Small intestine (tissue), 7 donors: Measurements from ENCODE around the gene PLCB4. TPM values are rescaled to one million over a fixed set of nuclear protein-coding genes. Genes with fewer than 3 reads are reported as not detected.
A peak's percentile ranks its signal among the peaks of the same experiment; 100 is the strongest.

Experiments used
- DNase-seq, 2 donors: peaks; one replicate each; pipeline versions ENCODE4 v3.0.0 to v3.0.0-alpha.2; 2013
- FAIRE-seq: peaks from 2 replicates; lab custom pipeline; 2012; peaks lifted over from hg19 to GRCh38; lab: Jason Lieb, UNC
- H3K27ac ChIP-seq, 3 donors: one replicate each; pipeline ENCODE4 v1.5.1; 2013; ENCODE audit warnings: low read length in 2 of 3, mild to moderate bottlenecking in 2 of 3, control low read depth in 1 of 3, inconsistent platforms in 1 of 3, low read depth in 1 of 3, moderate library complexity in 1 of 3
- H3K27me3 ChIP-seq, 3 donors: one replicate each; pipeline ENCODE4 v1.6.1; 2013; ENCODE audit warnings: low read length in 3 of 3, inconsistent platforms in 1 of 3; ENCODE audit not compliant: control insufficient read depth in 3 of 3, insufficient read depth in 3 of 3
- H3K36me3 ChIP-seq, 3 donors: one replicate each; pipeline ENCODE4 v1.6.1; 2013; ENCODE audit warnings: low read length in 3 of 3, inconsistent platforms in 1 of 3, low read depth in 1 of 3, mild to moderate bottlenecking in 1 of 3, moderate library complexity in 1 of 3; ENCODE audit not compliant: control insufficient read depth in 3 of 3, insufficient read depth in 2 of 3
- H3K4me1 ChIP-seq, 3 donors: one replicate each; pipeline ENCODE4 v1.6.1; 2013; ENCODE audit warnings: low read length in 2 of 3, inconsistent platforms in 1 of 3, low read depth in 1 of 3, mild to moderate bottlenecking in 1 of 3, moderate library complexity in 1 of 3; ENCODE audit not compliant: control insufficient read depth in 3 of 3, insufficient read depth in 2 of 3
- H3K4me3 ChIP-seq, 3 donors: one replicate each; pipeline ENCODE4 v1.5.1; 2013; ENCODE audit warnings: low read length in 3 of 3, control low read depth in 1 of 3, inconsistent platforms in 1 of 3, low read depth in 1 of 3, mild to moderate bottlenecking in 1 of 3, moderate library complexity in 1 of 3
- H3K9me3 ChIP-seq, 2 donors: one replicate each; pipeline ENCODE4 v1.6.1; 2013; ENCODE audit warnings: low read depth in 1 of 2, low read length in 1 of 2; ENCODE audit not compliant: control insufficient read depth in 2 of 2, insufficient read depth in 1 of 2
- WGBS, 3 donors: extraction: QIAGEN DNeasy Blood & Tissue Kit; methylation state at CpG; one replicate each; pipeline ENCODE4 v1.1.7; 2013; 5-methylcytosine and 5-hydroxymethylcytosine counted together
- polyA plus RNA-seq, 4 donors: library from polyadenylated mRNA; stranded (reverse) in 3 of 4; unstranded in 1 of 4; fragments of 200-250 nt in 3 of 4; fragments of 120-200 nt in 1 of 4; gene quantifications; one replicate each; pipeline versions ENCODE4 v1.2.1 to v1.2.3, GENCODE V29; 2013
- donor health status: healthy with polysubstance abuse.
- donor health status: control.
- donor health status: control.
- donor health status: Bipolar disorder and iron deficiency.
- donor health status: healthy.

The PLCB4 gene
- polyA plus RNA-seq, 4 donors = under 0.01 to 14.4 (median 3.4) TPM

GRCh38 chr20:9390441-9390840, 321.6 kb downstream of the PLCB4 start:
- Histone ChIP-seq H3K27me3 (no peaks in the 10 kb centered on the region), H3K36me3 (peaks cover 0 to 2% (median 0%) of the 10 kb centered on the region in 3 donors), H3K4me1 (peaks cover 2 to 37% (median 7%) of the 10 kb centered on the region in 3 donors), H3K4me3 (no peak overlapping the region), H3K27ac (no peak overlapping the region), H3K9me3 (peaks cover 0 to 4% of the 10 kb centered on the region in 2 donors)
- FAIRE-seq (no peak), DNase-seq (no peak)
- WGBS, 3 donors = 62 to 68% (median 66%) methylated on average over 3 of the region's 3 CpGs

- 20 to 42% (median 38%) methylated on average over 4 of the region's 4 CpGs for WGBS, 3 donors
- Histone ChIP-seq H3K4me1 (peaks cover 2 to 35% (median 3%) of the 10 kb centered on the region in 3 donors), H3K27ac (no peak overlapping the region), H3K4me3 (no peak overlapping the region), H3K36me3 (no peaks in the 10 kb centered on the region), H3K9me3 (no peaks in the 10 kb centered on the region), H3K27me3 (no peaks in the 10 kb centered on the region)
- FAIRE-seq = no peak
- peak; percentile 59 to 71 for DNase-seq
These were observed 324.3 kb downstream of the PLCB4 start for GRCh38 chr20:9392892-9393857.

GRCh38 chr20:9395971-9396370, 327.1 kb downstream of the PLCB4 start:
- Histone ChIP-seq H3K4me1 (peaks cover 0 to 12% (median 3%) of the 10 kb centered on the region in 3 donors), H3K4me3 (no peak overlapping the region), H3K9me3 (no peaks in the 10 kb centered on the region), H3K27me3 (no peaks in the 10 kb centered on the region), H3K36me3 (no peaks in the 10 kb centered on the region), H3K27ac (no peak overlapping the region)
- no peak for DNase-seq
- WGBS, 3 donors = 59 to 91% (median 81%) methylated on average over 1 of the region's 1 CpG
- no peak for FAIRE-seq

- 75 to 85% (median 84%) methylated on average over 8 of the region's 8 CpGs for WGBS, 3 donors
- no peak for FAIRE-seq
- H3K27me3 ChIP-seq = no peaks in the 10 kb centered on the region
These were observed 329.0 kb downstream of the PLCB4 start for GRCh38 chr20:9397928-9398327.

GRCh38 chr20:9398882-9399281, 330.0 kb downstream of the PLCB4 start:
- Histone ChIP-seq H3K9me3 (no peaks in the 10 kb centered on the region), H3K27ac (no peak overlapping the region), H3K36me3 (peaks cover 0 to 7% (median 0%) of the 10 kb centered on the region in 3 donors), H3K27me3 (no peaks in the 10 kb centered on the region), H3K4me1 (no peaks in the 10 kb centered on the region), H3K4me3 (no peak overlapping the region)
- DNase-seq (no peak), FAIRE-seq (no peak)
- 74 to 85% (median 83%) methylated on average over 4 of the region's 4 CpGs for WGBS, 3 donors

More at GRCh38 chr20:9397928-9398327, 329.0 kb downstream of the PLCB4 start:
- H3K36me3 ChIP-seq = peaks cover 0 to 7% (median 0%) of the 10 kb centered on the region in 3 donors
- no peaks in the 10 kb centered on the region for H3K9me3 ChIP-seq
- DNase-seq = no peak
- H3K4me3 ChIP-seq = no peak overlapping the region
- H3K27ac ChIP-seq = no peak overlapping the region
- peaks cover 0 to 3% (median 0%) of the 10 kb centered on the region in 3 donors for H3K4me1 ChIP-seq

- peaks cover 0 to 7% (median 0%) of the 10 kb centered on the region in 3 donors for H3K36me3 ChIP-seq
- 71 to 85% (median 83%) methylated on average over 1 of the region's 1 CpG for whole genome bisulfite sequencing, 3 donors
- no peak overlapping the region for H3K27ac ChIP-seq
- H3K9me3 ChIP-seq = no peaks in the 10 kb centered on the region
- FAIRE-seq (no peak), DNase-seq (no peak)
- H3K27me3 ChIP-seq = no peaks in the 10 kb centered on the region
- no peak overlapping the region for H3K4me3 ChIP-seq
- no peaks in the 10 kb centered on the region for H3K4me1 ChIP-seq
These were observed 330.4 kb downstream of the PLCB4 start for GRCh38 chr20:9399322-9399721.

- no peak overlapping the region for H3K4me3 ChIP-seq
- WGBS, 3 donors = 63 to 78% (median 69%) methylated on average over 4 of the region's 4 CpGs
- DNase-seq (no peak), FAIRE-seq (no peak)
- no peaks in the 10 kb centered on the region for H3K27me3 ChIP-seq
- no peaks in the 10 kb centered on the region for H3K9me3 ChIP-seq
- H3K36me3 ChIP-seq = peaks cover 0 to 7% (median 0%) of the 10 kb centered on the region in 3 donors
- no peak overlapping the region for H3K27ac ChIP-seq
- H3K4me1 ChIP-seq = no peaks in the 10 kb centered on the region
These were observed 331.5 kb downstream of the PLCB4 start for GRCh38 chr20:9400171-9401025.

- 55 to 73% (median 57%) methylated on average over 3 of the region's 3 CpGs for WGBS, 3 donors
- no peaks in the 10 kb centered on the region for H3K27me3 ChIP-seq
- H3K4me1 ChIP-seq = no peaks in the 10 kb centered on the region
- FAIRE-seq (no peak), DNase-seq (no peak)
- H3K9me3 ChIP-seq = no peaks in the 10 kb centered on the region
- no peak overlapping the region for H3K4me3 ChIP-seq
- peaks cover 0 to 7% (median 0%) of the 10 kb centered on the region in 3 donors for H3K36me3 ChIP-seq
- H3K27ac ChIP-seq = no peak overlapping the region
These were observed 332.5 kb downstream of the PLCB4 start for GRCh38 chr20:9401371-9401770.
